Fibroblast of lung (primary cell): ENCODE measurements around the gene HAPLN3.

Experiments used
- CTCF ChIP-seq, 2 donors: IDR thresholded peaks in 1 of 2; conservative IDR thresholded peaks in 1 of 2; 1 replicate in 1 of 2; 2 replicates in 1 of 2; pipeline ENCODE4 v1.5.1; 2011 to 2012; ENCODE audit warnings: low read length in 2 of 2, control low read depth in 1 of 2, inconsistent platforms in 1 of 2, low read depth in 1 of 2, mild to moderate bottlenecking in 1 of 2
- EZH2 ChIP-seq: IDR thresholded peaks from 2 replicates; pipeline ENCODE4 v1.5.1; 2012; ENCODE audit warnings: low read length, control low read depth, mild to moderate bottlenecking; ENCODE audit errors: missing control alignments

GRCh38 chr15:88834211-88834812 lies 61.0 kb downstream of the HAPLN3 start:
- TF ChIP-seq EZH2: no peak
- TF ChIP-seq CTCF (conservative IDR thresholded peaks at IDR 0.05 in 1 of 2, IDR thresholded peaks at IDR 0.05 in 1 of 2; ENCODE audit: low read depth in 1 of 2, low read length in 2 of 2): peak; percentile 60
